Measurements from ENCODE around the gene AKAP10. TPM values are rescaled to one million over a fixed set of nuclear protein-coding genes. Genes with fewer than 3 reads are reported as not detected.
"Not testable (repeated sequence)": the region's sequence is repeated elsewhere in the genome, so short reads cannot be mapped to it uniquely, and the experiment has no call there.

Gene AKAP10
- total RNA-seq, 2 experiments from 2014 or later: 43.0 to 43.9 TPM

DNA sequence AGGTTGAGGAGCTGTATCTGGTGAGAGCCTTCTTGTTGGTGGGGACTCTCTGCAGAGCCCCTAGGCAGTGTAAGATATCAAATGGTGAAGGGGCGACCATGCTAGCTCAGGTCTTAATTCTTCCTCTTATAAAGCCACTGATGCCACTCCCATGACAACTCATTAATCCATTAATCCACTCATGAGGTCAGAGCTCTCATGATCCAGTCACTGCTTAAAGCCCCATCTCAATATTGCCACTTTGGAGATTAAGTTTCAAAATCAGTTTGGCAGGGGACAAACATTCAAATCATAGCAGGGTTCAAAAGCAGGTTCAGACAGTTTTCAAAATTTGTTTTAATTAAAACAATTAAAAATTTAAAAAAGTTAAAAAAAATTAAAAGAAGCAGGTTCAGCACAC, 18.5 kb upstream of the AKAP10 start:
- Mint-ChIP-seq H3K36me3 (ENCODE audit: low read depth) (no peaks in the 10 kb centered on the region), H3K4me1 (peaks cover 6% of the 10 kb centered on the region), H3K9me3 (no peaks in the 10 kb centered on the region), H3K27me3 (peaks cover 10% of the 10 kb centered on the region), H3K27ac (no peak overlapping the region), H3K4me3 (no peak overlapping the region)
- POLR2A ChIA-PET: interaction anchor here (0.9 to 1.6 kb wide), 2 partner anchors 13 to 19 kb away, joined by 3 to 4 read pairs; partner anchors contain the start of genes AKAP10 and SPECC1
- no peak for DNase-seq
- CTCF ChIA-PET: interaction anchor here (0.6 to 0.7 kb wide), 2 partner anchors 20 to 291 kb away, joined by 3 to 4 read pairs; no protein-coding TSS in a partner anchor

DNA sequence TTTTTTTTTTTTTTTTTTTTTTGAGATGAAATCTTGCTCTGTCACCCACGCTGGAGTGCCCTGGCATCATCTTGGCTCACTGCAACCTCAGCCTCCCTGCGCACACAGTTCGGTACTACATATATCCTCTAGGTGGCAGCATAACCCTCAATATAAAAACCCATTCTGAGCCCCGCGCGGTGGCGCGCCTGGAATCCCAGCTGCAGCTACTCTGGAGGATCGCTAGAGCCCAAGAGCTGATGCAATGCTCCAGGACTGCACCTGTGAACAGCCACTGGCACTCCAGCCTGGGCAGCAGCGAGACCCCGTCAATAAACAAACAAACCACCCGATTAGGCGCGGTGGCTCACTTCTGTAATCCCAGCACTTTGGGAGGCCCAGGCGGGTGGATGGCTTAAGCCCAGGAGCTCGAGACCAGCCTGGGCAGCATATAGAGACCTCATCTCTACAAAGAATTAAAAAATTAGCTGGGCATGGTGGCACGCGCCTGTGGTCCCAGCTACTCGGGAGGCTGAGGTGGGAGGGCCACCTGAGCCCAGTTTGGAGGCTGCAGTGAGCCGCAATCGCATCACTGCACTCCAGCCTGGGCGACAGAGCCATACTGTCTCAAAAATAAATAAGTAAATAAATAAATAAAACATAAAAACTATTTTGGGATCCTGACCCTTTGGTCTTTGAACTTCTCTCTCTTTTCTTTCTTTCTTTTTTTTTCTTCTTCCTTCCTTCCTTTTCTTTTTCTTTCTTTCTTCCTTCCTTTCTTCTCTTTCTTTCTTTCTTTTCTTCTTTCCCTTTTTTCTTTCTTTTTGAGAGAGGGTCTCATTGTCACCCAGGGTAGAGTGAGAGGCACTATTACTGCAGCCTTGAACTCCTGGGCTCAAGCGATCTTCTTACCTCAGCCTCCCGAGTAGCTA, 15.4 kb upstream of the AKAP10 start:
- Mint-ChIP-seq H3K36me3 (ENCODE audit: low read depth) (no peaks in the 10 kb centered on the region), H3K4me1 (peaks cover 6% of the 10 kb centered on the region), H3K27me3 (peaks cover 2% of the 10 kb centered on the region), H3K4me3 (no peak overlapping the region), H3K9me3 (no peaks in the 10 kb centered on the region), H3K27ac (no peak overlapping the region)
- peak; percentile 76 for DNase-seq
- ChIA-PET CTCF (interaction anchor here (0.6 to 4.4 kb wide), 29 partner anchors 8 to 1196 kb away, joined by 3 to 35 read pairs (median 4); partner anchors contain the start of genes AKAP10 and SPECC1), POLR2A (interaction anchor here (0.8 to 1.8 kb wide), 2 partner anchors 15 to 123 kb away, joined by 3 to 6 read pairs; partner anchors contain the start of gene AKAP10)

DNA sequence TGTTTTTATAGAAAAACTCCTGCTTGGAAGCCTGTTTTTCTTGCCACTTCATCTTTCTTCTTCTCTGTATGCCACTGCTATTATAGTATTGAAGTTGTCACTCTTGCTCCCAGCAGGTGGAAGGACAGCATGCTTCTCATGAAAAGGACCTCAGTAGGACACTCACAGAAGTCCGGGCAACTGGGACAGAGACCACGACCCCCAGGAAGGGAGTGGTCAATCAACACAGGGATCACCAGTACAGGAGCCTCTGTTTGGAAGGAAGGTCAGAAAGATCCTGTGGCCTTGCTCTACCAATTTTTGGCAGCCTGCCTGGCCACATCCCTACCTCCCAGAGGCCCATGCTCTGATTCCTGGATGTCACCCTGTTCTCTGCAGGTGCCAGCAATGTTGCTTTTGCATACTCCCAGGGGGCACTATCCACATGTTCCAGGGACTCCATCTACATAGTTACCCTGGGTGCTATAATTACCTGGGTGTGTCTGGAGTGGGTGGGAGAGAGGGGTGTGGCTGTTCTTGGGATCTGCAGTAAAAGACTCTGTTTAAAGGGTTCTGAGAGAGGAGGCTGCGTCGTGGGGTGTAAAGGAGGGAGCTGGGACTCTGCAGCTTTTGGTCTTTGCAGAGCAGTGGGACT, 13.7 kb upstream of the AKAP10 start:
- H3K9me3 Mint-ChIP-seq: no peaks in the 10 kb centered on the region
- no peak overlapping the region for H3K4me3 Mint-ChIP-seq
- ChIA-PET POLR2A (no interaction called here), CTCF (interaction anchor here (1.1 to 4.4 kb wide), 4 partner anchors 19 to 235 kb away, joined by 4 to 21 read pairs (median 4); no protein-coding TSS in a partner anchor)
- no peak for DNase-seq
- H3K4me1 Mint-ChIP-seq: peaks cover 6% of the 10 kb centered on the region
- H3K36me3 Mint-ChIP-seq (ENCODE audit: low read depth): no peaks in the 10 kb centered on the region
- H3K27ac Mint-ChIP-seq: no peak overlapping the region
- peaks cover 2% of the 10 kb centered on the region for H3K27me3 Mint-ChIP-seq

DNA sequence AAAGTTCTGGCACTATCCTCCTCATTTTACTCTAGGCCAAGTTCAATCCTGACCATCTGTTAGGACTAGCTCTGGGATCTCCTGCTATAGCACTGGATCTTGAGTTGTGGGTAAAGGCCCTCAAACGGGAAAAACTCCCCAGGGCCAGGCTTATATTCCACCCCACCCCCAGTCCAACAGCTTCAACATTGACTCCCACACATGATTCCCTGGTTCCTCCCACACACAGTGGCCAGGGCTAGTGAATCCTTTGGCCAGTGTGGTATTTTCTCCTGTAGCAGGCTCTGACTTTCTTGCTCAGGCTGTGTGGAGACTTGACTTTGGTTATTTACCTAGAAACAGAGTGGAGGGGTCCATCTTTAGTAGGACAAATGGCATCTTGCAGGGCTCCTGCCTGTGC, 10.3 kb upstream of the AKAP10 start:
- Mint-ChIP-seq H3K4me1 (peaks cover 3% of the 10 kb centered on the region), H3K36me3 (ENCODE audit: low read depth) (no peaks in the 10 kb centered on the region), H3K27ac (no peak overlapping the region), H3K4me3 (no peak overlapping the region), H3K27me3 (peaks cover 2% of the 10 kb centered on the region), H3K9me3 (no peaks in the 10 kb centered on the region)
- ChIA-PET POLR2A (interaction anchor here (2.9 kb wide), 1 partner anchor 10 kb away, joined by 10 read pairs; the partner anchor contains the start of gene AKAP10), CTCF (no interaction called here)
- no peak for DNase-seq

DNA sequence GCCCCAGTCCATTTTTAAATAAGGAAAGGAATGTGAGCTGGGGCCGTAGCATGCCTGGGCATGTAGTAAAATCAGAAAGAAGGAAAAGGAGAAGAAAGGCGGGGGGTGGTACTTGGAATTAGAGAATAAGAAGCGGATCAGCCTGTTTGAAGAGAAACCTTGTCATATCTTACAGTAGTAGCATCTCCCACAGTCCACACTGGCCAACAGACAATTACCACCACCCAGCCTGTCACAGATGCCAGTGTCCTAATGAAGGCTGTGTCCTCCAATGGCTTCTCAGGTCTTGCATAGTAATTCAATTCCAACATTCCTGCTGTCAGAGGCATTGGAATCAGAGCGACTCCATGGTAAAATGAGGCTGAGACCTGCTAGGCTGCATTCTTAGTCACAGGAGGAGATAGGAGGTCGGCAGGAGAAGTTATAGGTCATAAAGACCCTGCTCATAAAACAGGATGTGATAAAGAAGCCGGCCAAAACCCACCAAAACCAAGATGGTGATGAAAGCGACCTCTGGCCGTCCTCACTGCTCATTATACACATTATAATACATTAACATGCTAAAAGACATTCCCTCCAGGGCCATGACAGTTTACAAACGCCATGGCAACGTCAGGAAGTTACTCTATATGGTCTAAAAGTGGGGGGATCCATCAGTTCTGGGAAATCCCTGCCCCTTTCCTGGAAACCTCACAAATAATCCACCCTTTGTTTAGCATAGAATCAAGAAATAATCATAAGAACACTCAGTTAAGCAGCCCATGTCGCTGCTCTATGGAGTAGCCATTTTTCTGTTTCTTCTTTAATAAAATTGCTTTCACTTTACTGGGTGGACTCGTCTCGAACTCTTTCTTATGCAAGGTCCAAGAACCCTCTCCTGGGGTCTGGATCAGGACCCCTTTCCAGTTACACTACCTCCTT, 9.6 kb upstream of the AKAP10 start:
- H3K27ac Mint-ChIP-seq: no peak overlapping the region
- no peaks in the 10 kb centered on the region for H3K36me3 Mint-ChIP-seq (ENCODE audit: low read depth)
- CTCF ChIA-PET: no interaction called here
- H3K9me3 Mint-ChIP-seq: no peaks in the 10 kb centered on the region
- peaks cover 2% of the 10 kb centered on the region for H3K27me3 Mint-ChIP-seq
- H3K4me1 Mint-ChIP-seq: peaks cover 3% of the 10 kb centered on the region
- H3K4me3 Mint-ChIP-seq: no peak overlapping the region
- POLR2A ChIA-PET: interaction anchor here (2.9 kb wide), 1 partner anchor 9 kb away, joined by 10 read pairs; the partner anchor contains the start of gene AKAP10
- no peak for DNase-seq

DNA sequence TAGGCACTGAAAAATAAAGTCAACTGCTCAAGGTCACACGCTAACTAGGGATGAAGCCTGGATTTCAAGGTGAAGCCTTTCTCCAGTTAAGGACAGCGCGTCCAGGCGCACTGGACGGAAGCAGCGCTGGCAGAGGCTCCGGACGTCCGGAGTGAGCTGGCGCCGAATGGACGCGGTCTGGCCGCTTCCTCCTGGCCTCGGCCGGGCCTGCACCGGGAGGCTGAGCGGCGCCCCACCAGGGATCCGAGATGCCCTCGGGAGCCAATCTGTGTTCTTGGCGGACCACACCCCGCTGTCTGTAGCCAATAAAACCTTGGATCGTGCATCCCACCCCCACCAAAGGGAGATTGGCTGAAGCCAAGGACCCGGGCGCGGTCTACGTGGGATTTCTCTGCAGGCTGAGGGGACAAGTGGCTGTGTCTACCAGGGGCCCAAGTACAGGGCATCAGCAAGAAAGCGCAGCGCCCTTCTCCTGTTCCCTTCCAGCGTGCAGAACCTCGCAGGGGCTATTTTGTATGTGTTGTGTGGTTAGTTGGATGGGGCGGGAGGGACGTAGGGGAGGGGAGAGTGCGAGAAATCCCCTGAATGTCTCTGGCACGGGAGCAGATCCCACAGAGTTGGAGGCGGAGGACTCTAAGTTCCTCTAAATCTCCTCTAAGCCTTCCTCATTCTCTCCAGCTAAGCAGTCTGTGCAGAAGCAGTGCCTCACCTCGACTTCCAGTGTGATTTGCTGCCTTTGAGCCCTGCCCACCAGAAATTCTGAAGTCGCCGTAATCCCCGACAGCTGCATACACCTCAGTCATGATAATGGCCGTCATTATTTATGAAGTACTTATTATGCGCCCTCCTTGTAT, 2.5 kb upstream of the AKAP10 start:
- Mint-ChIP-seq H3K9me3 (no peaks in the 10 kb centered on the region), H3K4me3 (no peak overlapping the region), H3K4me1 (peaks cover 31% of the 10 kb centered on the region), H3K36me3 (ENCODE audit: low read depth) (peaks cover 18% of the 10 kb centered on the region), H3K27ac (no peak overlapping the region), H3K27me3 (no peaks in the 10 kb centered on the region)
- ChIA-PET CTCF (interaction anchor here (1.0 kb wide), 1 partner anchor 13 kb away, joined by 4 read pairs; no protein-coding TSS in a partner anchor), POLR2A (no interaction called here)
- no peak for DNase-seq

DNA sequence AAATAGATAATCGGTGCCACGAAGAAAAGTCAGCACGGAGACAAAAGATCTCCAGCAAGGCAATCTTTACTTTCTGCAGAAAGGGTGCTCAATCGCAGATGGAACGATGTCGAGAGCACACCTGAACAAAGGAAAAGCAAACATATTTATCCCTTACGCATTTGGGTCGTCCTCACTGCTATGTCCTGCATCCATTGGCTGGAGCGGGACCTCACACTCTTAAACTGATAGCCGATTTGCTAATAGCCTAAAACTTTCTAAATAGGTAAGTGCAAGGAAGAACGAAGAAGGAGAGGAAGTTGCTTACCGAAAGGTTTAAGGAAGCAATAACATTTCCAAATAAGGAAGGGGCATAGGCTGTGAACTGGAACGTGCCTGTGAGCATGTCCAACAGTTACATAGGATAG, 1.2 kb upstream of the AKAP10 start:
- peaks cover 31% of the 10 kb centered on the region for H3K36me3 Mint-ChIP-seq (ENCODE audit: low read depth)
- no peak for DNase-seq
- POLR2A ChIA-PET: interaction anchor here (1.6 to 2.3 kb wide), 6 partner anchors 10 to 255 kb away, joined by 6 to 25 read pairs (median 8); partner anchors contain the start of genes SPECC1 and ULK2
- H3K27me3 Mint-ChIP-seq: no peaks in the 10 kb centered on the region
- CTCF ChIA-PET: no interaction called here
- peaks cover 41% of the 10 kb centered on the region for H3K4me1 Mint-ChIP-seq
- no peaks in the 10 kb centered on the region for H3K9me3 Mint-ChIP-seq
- peak overlapping the region; percentile 96 for H3K4me3 Mint-ChIP-seq
- peak overlapping the region; percentile 97 for H3K27ac Mint-ChIP-seq

DNA sequence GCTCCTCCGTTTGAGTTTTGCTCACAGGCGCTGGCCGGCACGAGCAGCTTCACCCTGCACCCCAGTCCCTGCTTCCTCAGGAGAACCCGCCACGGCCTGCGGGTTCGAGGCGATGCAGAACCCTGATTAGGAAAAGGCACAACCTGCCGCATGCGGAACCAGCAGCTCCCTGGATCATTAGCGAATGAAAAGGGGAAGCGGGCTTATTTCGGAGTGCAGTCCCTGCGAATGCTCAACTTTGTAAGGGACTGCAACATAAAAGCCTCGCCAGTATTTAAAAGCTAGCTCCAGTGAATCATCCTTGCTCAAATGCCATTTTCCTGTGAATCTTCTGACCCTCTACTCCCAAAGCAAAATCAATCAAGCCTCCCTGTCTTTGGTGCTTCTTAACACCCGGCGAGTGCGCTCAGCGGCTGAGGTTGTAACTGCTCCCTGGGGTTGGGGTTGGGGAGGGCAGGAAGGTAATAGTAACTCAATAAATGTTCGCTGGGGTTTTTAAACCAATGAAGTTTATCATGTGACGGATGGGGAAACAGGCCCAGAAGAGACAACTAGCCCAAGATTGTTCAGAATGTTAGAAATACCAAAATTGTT, 678 bp upstream of the AKAP10 start:
- Mint-ChIP-seq H3K4me1 (peaks cover 45% of the 10 kb centered on the region), H3K4me3 (peak overlapping the region; percentile 96), H3K9me3 (no peaks in the 10 kb centered on the region), H3K36me3 (ENCODE audit: low read depth) (peaks cover 36% of the 10 kb centered on the region), H3K27ac (peak overlapping the region; percentile 97), H3K27me3 (no peaks in the 10 kb centered on the region)
- peak; percentile 33 for DNase-seq
- ChIA-PET POLR2A (interaction anchor here (1.0 to 2.3 kb wide), 17 partner anchors 8 to 600 kb away, joined by 3 to 25 read pairs (median 5); partner anchors contain the start of genes MAPK7, SPECC1 and ULK2), CTCF (interaction anchor here (0.6 to 1.2 kb wide), 4 partner anchors 14 to 216 kb away, joined by 3 to 6 read pairs (median 3); no protein-coding TSS in a partner anchor)

DNA sequence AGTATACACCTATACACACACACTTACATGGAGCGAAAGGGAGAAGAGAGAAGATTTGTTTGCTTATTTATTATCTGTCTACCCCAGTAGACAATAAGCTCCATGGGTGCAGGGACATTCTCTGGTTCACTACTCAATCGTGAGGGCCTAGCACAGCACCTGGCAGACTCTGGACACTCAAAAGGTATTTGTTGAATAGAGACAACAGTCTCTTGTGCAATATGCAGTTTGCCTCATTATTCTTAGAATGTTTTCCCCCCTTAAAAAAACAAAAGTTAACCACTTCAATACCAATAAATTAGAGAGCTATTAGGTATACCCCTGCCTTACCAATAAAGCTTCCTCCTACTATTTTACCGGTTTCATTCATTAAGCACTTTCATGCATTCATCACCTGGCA, 2.0 kb downstream of the AKAP10 start:
- no peaks in the 10 kb centered on the region for H3K27me3 Mint-ChIP-seq
- ChIA-PET POLR2A (interaction anchor here (0.8 to 1.5 kb wide), 2 partner anchors 18 to 108 kb away, joined by 3 to 4 read pairs; no protein-coding TSS in a partner anchor), CTCF (no interaction called here)
- H3K9me3 Mint-ChIP-seq: no peaks in the 10 kb centered on the region
- peak overlapping the region; percentile 26 for H3K4me3 Mint-ChIP-seq
- DNase-seq: no peak
- peak overlapping the region; percentile 35 for H3K27ac Mint-ChIP-seq
- H3K36me3 Mint-ChIP-seq (ENCODE audit: low read depth): peaks cover 49% of the 10 kb centered on the region
- peaks cover 50% of the 10 kb centered on the region for H3K4me1 Mint-ChIP-seq

DNA sequence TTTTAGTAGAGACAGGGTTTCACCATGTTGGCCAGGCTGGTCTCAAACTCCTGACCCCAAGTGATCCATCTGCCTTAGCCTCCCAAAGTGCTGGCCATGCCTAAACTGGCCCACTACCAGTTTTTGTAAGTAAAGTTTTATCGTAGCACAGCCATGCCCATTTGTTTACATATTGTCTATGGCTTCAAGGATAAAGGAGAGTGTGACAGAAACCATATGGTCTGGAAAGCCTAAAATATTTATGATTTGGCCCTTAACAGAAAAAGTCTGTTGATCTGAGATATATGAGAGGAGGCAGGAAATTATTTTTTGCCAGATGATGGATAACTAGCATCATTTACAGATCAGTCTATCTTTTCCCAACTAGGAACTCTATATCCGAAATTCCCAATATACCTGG, 4.5 kb downstream of the AKAP10 start:
- no peaks in the 10 kb centered on the region for H3K27me3 Mint-ChIP-seq
- no peaks in the 10 kb centered on the region for H3K9me3 Mint-ChIP-seq
- peaks cover 63% of the 10 kb centered on the region for H3K36me3 Mint-ChIP-seq (ENCODE audit: low read depth)
- no peak overlapping the region for H3K27ac Mint-ChIP-seq
- H3K4me3 Mint-ChIP-seq: no peak overlapping the region
- CTCF ChIA-PET: no interaction called here
- peaks cover 48% of the 10 kb centered on the region for H3K4me1 Mint-ChIP-seq
- no peak for DNase-seq
- POLR2A ChIA-PET: no interaction called here

DNA sequence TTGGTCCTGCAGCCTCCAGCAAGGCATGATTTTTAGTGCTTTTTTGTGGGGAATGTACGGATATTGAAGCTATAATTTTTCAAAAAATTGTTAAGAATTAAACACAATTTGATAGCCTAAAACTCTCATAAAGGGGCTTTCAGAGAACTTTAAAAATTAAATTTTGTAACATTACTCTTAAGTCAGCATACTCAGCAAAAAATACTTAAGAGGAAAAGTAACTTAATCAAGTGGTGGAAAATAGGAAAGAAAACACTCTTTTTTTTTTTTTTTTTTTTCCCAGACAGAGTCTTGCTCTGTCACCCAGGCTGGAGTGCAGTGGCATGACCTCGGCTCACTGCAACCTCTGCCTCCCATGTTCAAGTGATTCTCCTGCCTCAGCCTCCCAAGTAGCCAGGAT, 14.7 kb downstream of the AKAP10 start:
- H3K9me3 Mint-ChIP-seq, CTCF ChIA-PET, DNase-seq, H3K27me3 Mint-ChIP-seq, H3K4me3 Mint-ChIP-seq, H3K27ac Mint-ChIP-seq, POLR2A ChIA-PET: not testable (repeated sequence)
- H3K36me3 Mint-ChIP-seq (ENCODE audit: low read depth): peaks cover 46% of the 10 kb centered on the region
- peaks cover 30% of the 10 kb centered on the region for H3K4me1 Mint-ChIP-seq

Data from activated CD4-positive, alpha-beta memory T cell treated with anti-CD3 and anti-CD28 coated beads, Interleukin-2, amount 10 ng/mL, durations not matched to agents 7 days and 5 days (primary cell).